ENCODE data around the gene ATP2A1.

DNA sequence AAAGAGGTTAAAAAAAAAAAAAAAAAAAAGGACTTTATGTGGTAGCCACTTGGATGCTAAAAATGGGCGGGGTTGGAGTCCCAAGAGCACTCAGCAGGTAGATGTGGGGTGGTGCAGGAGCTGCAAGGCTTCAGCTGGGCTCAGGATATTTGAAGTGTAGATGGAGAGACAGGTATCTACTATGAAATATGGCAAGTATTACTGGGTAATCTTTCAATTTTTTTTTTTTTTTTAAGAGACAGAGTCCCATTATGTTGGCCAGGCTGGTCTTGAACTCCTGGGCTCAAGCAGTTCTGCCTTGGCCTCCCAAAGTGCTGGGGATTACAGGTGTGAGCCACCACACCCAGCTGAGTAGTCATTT lies 39.8 kb upstream of the ATP2A1 start:
- TF ChIP-seq, protein P1, sequence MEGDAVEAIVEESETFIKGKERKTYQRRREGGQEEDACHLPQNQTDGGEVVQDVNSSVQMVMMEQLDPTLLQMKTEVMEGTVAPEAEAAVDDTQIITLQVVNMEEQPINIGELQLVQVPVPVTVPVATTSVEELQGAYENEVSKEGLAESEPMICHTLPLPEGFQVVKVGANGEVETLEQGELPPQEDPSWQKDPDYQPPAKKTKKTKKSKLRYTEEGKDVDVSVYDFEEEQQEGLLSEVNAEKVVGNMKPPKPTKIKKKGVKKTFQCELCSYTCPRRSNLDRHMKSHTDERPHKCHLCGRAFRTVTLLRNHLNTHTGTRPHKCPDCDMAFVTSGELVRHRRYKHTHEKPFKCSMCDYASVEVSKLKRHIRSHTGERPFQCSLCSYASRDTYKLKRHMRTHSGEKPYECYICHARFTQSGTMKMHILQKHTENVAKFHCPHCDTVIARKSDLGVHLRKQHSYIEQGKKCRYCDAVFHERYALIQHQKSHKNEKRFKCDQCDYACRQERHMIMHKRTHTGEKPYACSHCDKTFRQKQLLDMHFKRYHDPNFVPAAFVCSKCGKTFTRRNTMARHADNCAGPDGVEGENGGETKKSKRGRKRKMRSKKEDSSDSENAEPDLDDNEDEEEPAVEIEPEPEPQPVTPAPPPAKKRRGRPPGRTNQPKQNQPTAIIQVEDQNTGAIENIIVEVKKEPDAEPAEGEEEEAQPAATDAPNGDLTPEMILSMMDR (IDR thresholded peaks at IDR 0.05) = no peak
- no peak for TF ChIP-seq POLR2A (IDR thresholded peaks at IDR 0.05)
- no peak for TF ChIP-seq POLR2AphosphoS5 (IDR thresholded peaks at IDR 0.05)
- no peak for TF ChIP-seq EP300 (IDR thresholded peaks at IDR 0.05)
